GM12875 (cell line): Measurements from ENCODE around the gene DNM3.

Experiments
- H3K4me3 ChIP-seq: one replicate; pipeline ENCODE4 v1.5.1; 2011; ENCODE audit warnings: low read depth, low read length, control low read depth
- CTCF ChIP-seq: IDR thresholded peaks from 2 replicates; pipeline ENCODE4 v1.5.1; 2011; ENCODE audit warnings: low read depth, mild to moderate bottlenecking, control low read depth, inconsistent platforms, low read length, moderate library complexity, borderline replicate concordance; ENCODE audit not compliant: insufficient read depth

The DNM3 gene

DNA sequence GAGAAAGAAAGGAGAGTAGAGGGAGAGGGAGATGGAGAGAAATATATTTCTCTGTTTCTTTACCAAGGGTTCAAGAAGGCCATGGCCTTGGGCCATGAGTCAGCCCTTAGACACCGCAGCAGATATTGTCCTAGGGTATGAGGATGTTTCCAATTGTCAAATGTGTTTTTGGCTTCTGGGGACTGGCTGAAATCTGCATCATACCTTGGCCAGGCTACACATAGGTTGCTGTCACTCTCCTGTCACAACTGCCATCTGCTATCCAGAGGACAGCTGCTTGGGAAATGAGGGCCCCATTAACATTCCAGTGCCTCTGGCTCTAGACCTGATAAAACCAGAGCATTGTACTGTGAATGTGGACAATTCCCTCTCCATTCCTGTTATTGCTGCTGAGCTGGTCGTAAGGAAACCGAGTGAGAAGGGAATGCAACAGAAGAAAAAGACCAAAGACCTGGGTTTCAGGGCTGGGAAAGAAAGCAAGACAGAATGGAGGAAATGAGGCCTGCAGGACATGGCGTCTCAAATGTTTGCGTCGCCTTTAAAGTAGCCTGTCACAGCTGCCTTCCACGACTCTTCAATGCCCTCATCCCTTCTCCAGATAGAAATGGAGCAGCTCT lies 611.3 kb downstream of the DNM3 start:
- no peak for TF ChIP-seq CTCF
- no peak overlapping the region for H3K4me3 ChIP-seq

GRCh38 chr1:172453153-172453545 lies 611.9 kb downstream of the DNM3 start:
- H3K4me3 ChIP-seq: no peak overlapping the region
- TF ChIP-seq CTCF: no peak

GRCh38 chr1:172453607-172454006 lies 612.3 kb downstream of the DNM3 start:
- no peak for TF ChIP-seq CTCF
- no peak overlapping the region for H3K4me3 ChIP-seq

GRCh38 chr1:172455451-172455850 lies 614.2 kb downstream of the DNM3 start:
- TF ChIP-seq CTCF: no peak
- no peak overlapping the region for H3K4me3 ChIP-seq

DNA sequence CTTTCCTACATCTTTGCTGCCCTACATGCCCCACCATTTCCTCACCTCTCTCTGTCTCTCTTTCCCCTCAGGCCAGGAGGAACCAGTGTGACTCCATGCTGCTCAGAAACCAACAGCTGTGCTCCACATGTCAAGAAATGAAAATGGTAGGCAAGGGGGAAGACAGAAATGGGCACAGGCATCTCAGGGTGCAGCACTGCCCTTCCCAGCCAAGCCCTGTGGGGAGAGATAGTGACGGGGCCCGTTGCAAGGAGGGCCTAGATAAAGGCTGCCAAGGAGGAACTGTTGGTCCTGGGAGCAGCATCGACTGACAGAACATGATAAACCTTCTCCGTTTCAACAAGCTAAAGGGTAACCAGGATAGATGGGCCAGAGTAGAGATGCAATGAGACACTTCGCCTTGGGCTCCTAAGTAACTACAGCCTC lies 615.1 kb downstream of the DNM3 start:
- no peak for TF ChIP-seq CTCF

GRCh38 chr1:172457479-172458130 lies 616.3 kb downstream of the DNM3 start:
- H3K4me3 ChIP-seq: no peak overlapping the region
- TF ChIP-seq CTCF: no peak

More for the DNA sequence above, 615.1 kb downstream of the DNM3 start:
- no peak overlapping the region for H3K4me3 ChIP-seq

- no peak overlapping the region for H3K4me3 ChIP-seq
- TF ChIP-seq CTCF: no peak
These were observed 618.9 kb downstream of the DNM3 start for GRCh38 chr1:172460177-172460576.
